HG02943 (cell line): Measurements from ENCODE around the gene CBFA2T2.
"Not testable (repeated sequence)": the region's sequence is repeated elsewhere in the genome, so short reads cannot be mapped to it uniquely, and the experiment has no call there.

Experiments used
- ATAC-seq: cut with Tn5 transposase; IDR thresholded peaks from one replicate; pipeline ENCODE4 v1.9.1; 2021; ENCODE audit warnings: mild to moderate bottlenecking, low read depth, moderate library complexity; ENCODE audit not compliant: unreplicated experiment

Gene CBFA2T2

GRCh38 chr20:33490023-33490933 is at the start of gene CBFA2T2:
Gene CBFA2T2 (plus strand): TSS chr20:33490096. CDS start chr20:33490268, 172 bp downstream.
- peak; percentile 39 for ATAC-seq

- not testable (repeated sequence) for ATAC-seq
Measured at GRCh38 chr20:33440562-33440961, 49.3 kb upstream of the CBFA2T2 start.

GRCh38 chr20:33441142-33441955 is 48.5 kb upstream of the CBFA2T2 start:
- ATAC-seq = no peak

- ATAC-seq = no peak
Measured at GRCh38 chr20:33442136-33443005, 47.5 kb upstream of the CBFA2T2 start.

- no peak for ATAC-seq
Measured at GRCh38 chr20:33443006-33443511, 46.8 kb upstream of the CBFA2T2 start.

GRCh38 chr20:33443512-33444239 is 46.2 kb upstream of the CBFA2T2 start, which contains the start of gene SNTA1:
Gene SNTA1 (minus strand): TSS chr20:33443763. CDS start chr20:33443620, 143 bp downstream.
- ATAC-seq = peak; percentile 74

- no peak for ATAC-seq
Measured at GRCh38 chr20:33444797-33445560, 44.9 kb upstream of the CBFA2T2 start.

GRCh38 chr20:33445881-33446625 is 43.8 kb upstream of the CBFA2T2 start:
- no peak for ATAC-seq

- no peak for ATAC-seq
Measured at GRCh38 chr20:33450867-33451266, 39.0 kb upstream of the CBFA2T2 start.

GRCh38 chr20:33456916-33457642 is 32.8 kb upstream of the CBFA2T2 start:
- ATAC-seq = not testable (repeated sequence)

GRCh38 chr20:33459599-33459998 is 30.3 kb upstream of the CBFA2T2 start:
- ATAC-seq = no peak

GRCh38 chr20:33460711-33461110 is 29.2 kb upstream of the CBFA2T2 start:
- ATAC-seq = no peak

- ATAC-seq = no peak
Measured at GRCh38 chr20:33463332-33464101, 26.4 kb upstream of the CBFA2T2 start.

- ATAC-seq = not testable (repeated sequence)
Measured at GRCh38 chr20:33464759-33465158, 25.1 kb upstream of the CBFA2T2 start.

GRCh38 chr20:33465481-33466302 is 24.2 kb upstream of the CBFA2T2 start:
- no peak for ATAC-seq

GRCh38 chr20:33466303-33466646 is 23.6 kb upstream of the CBFA2T2 start:
- ATAC-seq = no peak
